Sigmoid colon (tissue), 7 donors: ENCODE results near the gene IPO11. TPM values are rescaled to one million over a fixed set of nuclear protein-coding genes. Genes with fewer than 3 reads are reported as not detected.

Experiments used
- DNase-seq: peaks from one replicate; pipeline ENCODE4 v3.0.0-alpha.2; 2019
- H3K27ac ChIP-seq, 4 donors: fragments of 200-600 bp; sonication (generic); one replicate each; pipeline ENCODE4 v1.5.1; 2016 to 2019; ENCODE audit warnings: mild to moderate bottlenecking in 1 of 4
- H3K27me3 ChIP-seq, 3 donors: fragments of 200-600 bp; sonication (generic); one replicate each; pipeline ENCODE4 v1.5.1; 2019; ENCODE audit warnings: mild to moderate bottlenecking in 1 of 3
- H3K36me3 ChIP-seq, 4 donors: fragments of 200-600 bp; sonication (generic); one replicate each; pipeline ENCODE4 v1.5.1; 2016 to 2019
- H3K4me1 ChIP-seq, 4 donors: fragments of 200-600 bp; sonication (generic); one replicate each; pipeline ENCODE4 v1.5.1; 2017 to 2019
- H3K4me3 ChIP-seq, 4 donors: fragments of 200-600 bp; sonication (generic); one replicate each; pipeline ENCODE4 v1.5.1; 2017 to 2019; ENCODE audit warnings: mild to moderate bottlenecking in 2 of 4, moderate library complexity in 1 of 4
- H3K9me3 ChIP-seq, 4 donors: fragments of 200-600 bp in 3 of 4; sonication (generic) in 3 of 4; one replicate each; pipeline versions ENCODE4 v1.5.1 to v1.6.1; 2013 to 2019
- CTCF ChIP-seq, 4 experiments: fragments of 450-650 bp in 3 of 4; fragments of 200-600 bp in 1 of 4; IDR thresholded peaks; one replicate each; pipeline ENCODE4 v1.5.1; 2016 to 2019; ENCODE audit warnings: antibody characterized with exemption in 4 of 4, mild to moderate bottlenecking in 3 of 4, moderate library complexity in 2 of 4
- EP300 ChIP-seq, 4 donors: sonication (generic); formaldehyde crosslinking; IDR thresholded peaks; one replicate each; pipeline ENCODE4 v1.6.1; 2017; ENCODE audit warnings: antibody characterized with exemption in 4 of 4
- POLR2A ChIP-seq, 2 donors: fragments of 450-650 bp; IDR thresholded peaks; one replicate each; pipeline ENCODE4 v1.6.1; 2016; ENCODE audit warnings: antibody characterized with exemption in 2 of 2, mild to moderate bottlenecking in 2 of 2, moderate library complexity in 2 of 2
- POLR2AphosphoS5 ChIP-seq, 4 donors: sonication (generic); formaldehyde crosslinking; IDR thresholded peaks; one replicate each; pipeline ENCODE4 v1.6.1; 2017; ENCODE audit warnings: antibody characterized with exemption in 4 of 4
- WGBS, 2 donors: extraction: QIAGEN DNeasy Blood & Tissue Kit; methylation state at CpG; one replicate each; pipeline ENCODE4 v1.1.7; 2013; 5-methylcytosine and 5-hydroxymethylcytosine counted together
- intact Hi-C: fragments of 100-400 bp; cut with DNase I; formaldehyde crosslinking; loops from one replicate; pipeline ENCODE4 v1.15.1; 2023
- polyA plus RNA-seq, 3 donors: library from polyadenylated mRNA; stranded (reverse); fragments of 200-250 nt; gene quantifications; one replicate each; pipeline ENCODE4 v1.2.3, GENCODE V29; 2013
- total RNA-seq, 4 donors: library from RNA; depleted of rRNA; stranded (reverse); fragments of >200 nt; gene quantifications; one replicate each; pipeline ENCODE4 v1.1.0, GENCODE V29; 2016
- donor health status: healthy with polysubstance abuse.
- donor health status: Bipolar disorder and iron deficiency.
- donor health status: healthy.

Gene IPO11
- total and polyA plus RNA-seq, 7 donors = 5.3 to 38.8 (median 20.9) TPM

GRCh38 chr5:62473209-62473608 lies 60.6 kb downstream of the IPO11 start:
- TF ChIP-seq POLR2AphosphoS5 (IDR thresholded peaks at IDR 0.05) (no peak), EP300 (IDR thresholded peaks at IDR 0.05) (no peak), CTCF (IDR thresholded peaks at IDR 0.05) (no peak), POLR2A (IDR thresholded peaks at IDR 0.05) (no peak)
- H3K27me3 ChIP-seq = no peaks in the 10 kb centered on the region
- no peaks in the 10 kb centered on the region for H3K9me3 ChIP-seq
- WGBS, 2 donors = 73 to 89% methylated on average over 1 of the region's 1 CpG
- peaks cover 0 to 10% (median under 1%) of the 10 kb centered on the region in 4 donors for H3K36me3 ChIP-seq
- DNase-seq = no peak
- no peak overlapping the region for H3K27ac ChIP-seq
- no peak overlapping the region for H3K4me3 ChIP-seq
- intact Hi-C loops = no loop called here
- no peaks in the 10 kb centered on the region for H3K4me1 ChIP-seq

DNA sequence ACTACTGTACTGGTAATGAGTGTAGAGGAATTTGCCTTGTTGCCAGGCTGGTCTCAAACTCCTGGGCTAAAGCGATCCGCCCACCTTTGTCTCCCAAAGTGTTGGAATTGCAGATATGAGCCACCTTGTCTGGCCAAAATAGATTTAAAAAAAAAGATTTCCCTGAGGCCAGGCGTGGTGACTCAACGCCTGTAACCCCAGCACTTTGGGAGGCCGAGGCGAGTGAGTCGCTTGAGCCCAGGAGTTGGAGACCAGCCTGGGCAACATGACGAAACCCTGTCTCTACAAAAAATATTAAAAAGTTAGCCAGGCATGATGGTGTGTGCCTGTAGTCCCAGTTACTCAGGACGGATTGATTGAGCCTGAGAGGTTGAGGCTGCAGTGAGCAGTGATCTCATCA lies 62.5 kb downstream of the IPO11 start:
- Histone ChIP-seq H3K36me3 (peaks cover 0 to 3% (median 0%) of the 10 kb centered on the region in 4 donors), H3K4me3 (no peak overlapping the region), H3K27me3 (no peaks in the 10 kb centered on the region), H3K9me3 (no peaks in the 10 kb centered on the region), H3K4me1 (no peaks in the 10 kb centered on the region), H3K27ac (no peak overlapping the region)
- TF ChIP-seq CTCF (IDR thresholded peaks at IDR 0.05) (no peak), POLR2AphosphoS5 (IDR thresholded peaks at IDR 0.05) (no peak), EP300 (IDR thresholded peaks at IDR 0.05) (no peak), POLR2A (IDR thresholded peaks at IDR 0.05) (no peak)
- intact Hi-C loops = no loop called here
- 96 to 97% methylated on average over 9 of the region's 9 CpGs for WGBS, 2 donors
- DNase-seq = no peak

GRCh38 chr5:62477801-62478200 lies 65.2 kb downstream of the IPO11 start:
- Histone ChIP-seq H3K36me3 (peaks cover 0 to 3% (median 0%) of the 10 kb centered on the region in 4 donors), H3K27ac (no peak overlapping the region), H3K9me3 (no peaks in the 10 kb centered on the region), H3K27me3 (no peaks in the 10 kb centered on the region), H3K4me1 (no peaks in the 10 kb centered on the region), H3K4me3 (no peak overlapping the region)
- intact Hi-C loops = no loop called here
- TF ChIP-seq CTCF (IDR thresholded peaks at IDR 0.05) (no peak), EP300 (IDR thresholded peaks at IDR 0.05) (no peak), POLR2AphosphoS5 (IDR thresholded peaks at IDR 0.05) (no peak), POLR2A (IDR thresholded peaks at IDR 0.05) (no peak)
- 95 to 97% methylated on average over 2 of the region's 2 CpGs for WGBS, 2 donors
- DNase-seq = no peak

GRCh38 chr5:62483556-62483955 lies 71.0 kb downstream of the IPO11 start:
- intact Hi-C loops = no loop called here
- Histone ChIP-seq H3K4me1 (no peaks in the 10 kb centered on the region), H3K27ac (no peak overlapping the region), H3K27me3 (no peaks in the 10 kb centered on the region), H3K36me3 (peaks cover 0 to 26% (median 0%) of the 10 kb centered on the region in 4 donors), H3K4me3 (no peak overlapping the region), H3K9me3 (no peaks in the 10 kb centered on the region)
- TF ChIP-seq EP300 (IDR thresholded peaks at IDR 0.05) = no peak
- no peak for TF ChIP-seq POLR2A (IDR thresholded peaks at IDR 0.05)
- no peak for TF ChIP-seq CTCF (IDR thresholded peaks at IDR 0.05)
- DNase-seq = no peak
- 43 to 65% methylated on average over 2 of the region's 2 CpGs for WGBS, 2 donors

- Histone ChIP-seq H3K9me3 (no peaks in the 10 kb centered on the region), H3K4me3 (no peak overlapping the region), H3K36me3 (peaks cover 0 to 49% (median 2%) of the 10 kb centered on the region in 4 donors), H3K4me1 (no peaks in the 10 kb centered on the region), H3K27ac (no peak overlapping the region), H3K27me3 (no peaks in the 10 kb centered on the region)
- TF ChIP-seq POLR2A (IDR thresholded peaks at IDR 0.05) (no peak), POLR2AphosphoS5 (IDR thresholded peaks at IDR 0.05) (no peak), CTCF (IDR thresholded peaks at IDR 0.05) (no peak), EP300 (IDR thresholded peaks at IDR 0.05) (no peak)
- intact Hi-C loops = no loop called here
- 95 to 97% methylated on average over 1 of the region's 1 CpG for WGBS, 2 donors
- no peak for DNase-seq
Measured at GRCh38 chr5:62486672-62487071, 74.1 kb downstream of the IPO11 start.
